Esophagus muscularis mucosa (tissue), 4 donors: ENCODE data around the gene THSD4. TPM values are rescaled to one million over a fixed set of nuclear protein-coding genes. Genes with fewer than 3 reads are reported as not detected.

Source experiments
- DNase-seq: peaks from one replicate; pipeline ENCODE4 v3.0.0-alpha.2; 2017; ENCODE audit errors: extremely low spot score
- H3K27ac ChIP-seq, 4 donors: fragments of 200-600 bp; sonication (generic); replicated peaks in 1 of 4; 1 replicate in 3 of 4; 2 replicates in 1 of 4; pipeline ENCODE4 v1.5.1; 2016 to 2019; ENCODE audit warnings: mild to moderate bottlenecking in 1 of 4
- H3K27me3 ChIP-seq, 4 donors: fragments of 200-600 bp; sonication (generic); one replicate each; pipeline versions ENCODE4 v1.5.1 to v1.6.0; 2016 to 2019
- H3K36me3 ChIP-seq, 4 donors: fragments of 200-600 bp; sonication (generic); one replicate each; pipeline ENCODE4 v1.5.1; 2016 to 2019
- H3K4me1 ChIP-seq, 4 donors: fragments of 200-600 bp; sonication (generic); one replicate each; pipeline ENCODE4 v1.5.1; 2016 to 2019
- H3K4me3 ChIP-seq, 4 donors: fragments of 200-600 bp; sonication (generic); 1 replicate in 2 of 4; 2 replicates in 2 of 4; pipeline ENCODE4 v1.5.1; 2016 to 2019; ENCODE audit warnings: mild to moderate bottlenecking in 4 of 4, moderate library complexity in 1 of 4
- H3K9me3 ChIP-seq, 4 donors: fragments of 200-600 bp; sonication (generic); 1 replicate in 3 of 4; 2 replicates in 1 of 4; pipeline ENCODE4 v1.5.1; 2016 to 2019
- EP300 ChIP-seq: sonication (generic); formaldehyde crosslinking; IDR thresholded peaks from one replicate; pipeline ENCODE4 v1.6.1; 2017; ENCODE audit warnings: antibody characterized with exemption
- POLR2A ChIP-seq: fragments of 450-650 bp; IDR thresholded peaks from one replicate; pipeline ENCODE4 v1.6.1; 2017; ENCODE audit warnings: antibody characterized with exemption, moderate library complexity, mild to moderate bottlenecking, low read depth
- POLR2AphosphoS5 ChIP-seq, 2 donors: sonication (generic); formaldehyde crosslinking; IDR thresholded peaks; one replicate each; pipeline ENCODE4 v1.6.1; 2017; ENCODE audit warnings: antibody characterized with exemption in 2 of 2
- WGBS: methylation state at CpG from one replicate; pipeline ENCODE4 v1.1.5; 2018; 5-methylcytosine and 5-hydroxymethylcytosine counted together
- intact Hi-C: fragments of 100-400 bp; cut with DNase I; formaldehyde crosslinking; loops from one replicate; pipeline ENCODE4 v1.15.1; 2023
- total RNA-seq, 4 donors: library from RNA; depleted of rRNA; stranded (reverse); fragments of >200 nt; gene quantifications; one replicate each; pipeline versions ENCODE4 v1.1.0 to v1.2.1, GENCODE V29; 2016
- TF ChIP-seq, protein P1 (sequence below), 3 experiments: fragments of 200-600 bp in 2 of 3; fragments of 450-650 bp in 1 of 3; sonication (generic) in 2 of 3; IDR thresholded peaks; one replicate each; pipeline ENCODE4 v1.5.1; 2017 to 2019; ENCODE audit warnings: antibody characterized with exemption in 3 of 3, mild to moderate bottlenecking in 2 of 3, moderate library complexity in 1 of 3

The THSD4 gene
- total RNA-seq, 4 donors from 2014 or later = 3.2 to 6.6 (median 5.6) TPM

DNA sequence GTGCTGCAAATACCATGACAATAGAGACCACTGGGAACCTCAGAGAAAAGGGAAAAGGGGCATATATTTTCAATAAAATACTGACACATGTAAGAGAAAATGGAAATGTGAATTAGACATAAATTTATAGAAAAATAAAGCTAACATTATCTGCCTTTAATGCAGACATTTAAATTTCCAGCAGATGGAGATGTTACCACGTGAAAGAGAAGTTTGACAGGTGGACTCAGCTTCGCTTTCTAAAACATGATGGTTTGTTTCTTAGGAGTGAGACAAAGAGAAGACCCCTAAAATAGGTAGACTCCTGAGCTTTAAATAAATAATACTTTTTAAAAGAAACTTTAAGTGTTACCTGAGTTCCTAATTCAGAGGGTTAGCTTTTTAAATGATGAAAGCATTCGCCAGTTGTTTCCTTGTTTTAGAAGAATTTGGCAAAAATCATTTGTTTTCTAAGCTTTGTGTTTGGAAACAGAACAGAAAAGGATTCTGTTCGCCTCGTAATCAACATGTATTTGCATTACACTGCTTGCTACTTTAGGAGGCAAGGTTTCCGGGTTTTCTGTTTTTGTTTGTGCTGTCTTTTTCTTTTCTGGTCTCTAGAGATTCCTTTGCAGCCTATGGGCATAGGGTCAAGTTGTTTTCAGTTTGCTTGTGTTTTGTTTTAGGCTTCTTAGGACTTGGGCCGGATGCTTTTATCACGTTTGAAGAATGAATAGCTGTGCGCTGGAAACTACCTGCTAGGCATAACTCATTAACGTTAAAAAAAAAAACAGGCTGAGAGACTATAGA is 271.4 kb downstream of the THSD4 start:
- H3K36me3 ChIP-seq = no peaks in the 10 kb centered on the region
- H3K27me3 ChIP-seq = no peaks in the 10 kb centered on the region
- H3K27ac ChIP-seq = no peak overlapping the region
- no peaks in the 10 kb centered on the region for H3K9me3 ChIP-seq
- 57% methylated on average over 10 of the region's 10 CpGs for WGBS
- peaks cover 27 to 33% (median 32%) of the 10 kb centered on the region in 4 donors for H3K4me1 ChIP-seq
- TF ChIP-seq, protein P1, sequence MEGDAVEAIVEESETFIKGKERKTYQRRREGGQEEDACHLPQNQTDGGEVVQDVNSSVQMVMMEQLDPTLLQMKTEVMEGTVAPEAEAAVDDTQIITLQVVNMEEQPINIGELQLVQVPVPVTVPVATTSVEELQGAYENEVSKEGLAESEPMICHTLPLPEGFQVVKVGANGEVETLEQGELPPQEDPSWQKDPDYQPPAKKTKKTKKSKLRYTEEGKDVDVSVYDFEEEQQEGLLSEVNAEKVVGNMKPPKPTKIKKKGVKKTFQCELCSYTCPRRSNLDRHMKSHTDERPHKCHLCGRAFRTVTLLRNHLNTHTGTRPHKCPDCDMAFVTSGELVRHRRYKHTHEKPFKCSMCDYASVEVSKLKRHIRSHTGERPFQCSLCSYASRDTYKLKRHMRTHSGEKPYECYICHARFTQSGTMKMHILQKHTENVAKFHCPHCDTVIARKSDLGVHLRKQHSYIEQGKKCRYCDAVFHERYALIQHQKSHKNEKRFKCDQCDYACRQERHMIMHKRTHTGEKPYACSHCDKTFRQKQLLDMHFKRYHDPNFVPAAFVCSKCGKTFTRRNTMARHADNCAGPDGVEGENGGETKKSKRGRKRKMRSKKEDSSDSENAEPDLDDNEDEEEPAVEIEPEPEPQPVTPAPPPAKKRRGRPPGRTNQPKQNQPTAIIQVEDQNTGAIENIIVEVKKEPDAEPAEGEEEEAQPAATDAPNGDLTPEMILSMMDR (IDR thresholded peaks at IDR 0.05) = peak; percentile 47 to 66 (median 58)
- TF ChIP-seq EP300 = no peak
- no peak for TF ChIP-seq POLR2AphosphoS5 (IDR thresholded peaks at IDR 0.05)
- DNase-seq = no peak
- H3K4me3 ChIP-seq = no peak overlapping the region
- intact Hi-C loops = loop anchor here (2.0 to 10.0 kb wide), 2 partner anchors 54 to 272 kb away; partner anchors contain the start of gene THSD4

DNA sequence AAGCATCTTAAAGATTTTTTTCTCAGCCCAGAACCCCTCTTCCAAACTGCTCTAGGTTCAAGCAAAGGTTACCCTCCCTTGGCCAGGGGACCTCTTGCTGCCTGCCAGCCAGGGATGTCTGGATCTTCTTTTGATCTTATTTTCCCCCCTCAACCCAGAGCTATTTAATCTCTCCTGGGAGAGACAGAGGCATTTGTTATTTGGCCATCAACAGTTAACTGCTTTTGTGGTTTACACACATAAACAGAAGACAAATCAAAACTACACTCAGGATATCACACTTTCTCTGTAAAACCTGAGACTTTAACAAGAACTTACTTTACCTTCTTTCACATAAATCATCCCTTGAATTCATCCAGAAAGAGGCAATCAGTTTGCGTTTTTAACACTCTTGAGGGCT is 272.5 kb downstream of the THSD4 start:
- no peaks in the 10 kb centered on the region for H3K36me3 ChIP-seq
- H3K4me1 ChIP-seq = peaks cover 31 to 33% (median 33%) of the 10 kb centered on the region in 4 donors
- TF ChIP-seq, protein P1 (IDR thresholded peaks at IDR 0.05) = no peak
- TF ChIP-seq EP300 (no peak), POLR2AphosphoS5 (IDR thresholded peaks at IDR 0.05) (no peak), POLR2A (no peak)
- no peak overlapping the region for H3K27ac ChIP-seq
- 92% methylated on average over 1 of the region's 1 CpG for WGBS
- H3K4me3 ChIP-seq = no peak overlapping the region
- no peaks in the 10 kb centered on the region for H3K27me3 ChIP-seq
- no peak for DNase-seq
- intact Hi-C loops = loop anchor here (2.0 to 10.0 kb wide), 2 partner anchors 53 to 273 kb away; partner anchors contain the start of gene THSD4
- no peaks in the 10 kb centered on the region for H3K9me3 ChIP-seq

GRCh38 chr15:71390096-71390495 is 274.8 kb downstream of the THSD4 start:
- Histone ChIP-seq H3K4me1 (peaks cover 24 to 28% (median 27%) of the 10 kb centered on the region in 4 donors), H3K36me3 (no peaks in the 10 kb centered on the region), H3K27me3 (no peaks in the 10 kb centered on the region), H3K4me3 (no peak overlapping the region), H3K9me3 (no peaks in the 10 kb centered on the region), H3K27ac (no peak overlapping the region)
- TF ChIP-seq POLR2A (no peak), EP300 (no peak)
- intact Hi-C loops = no loop called here
- 71% methylated on average over 2 of the region's 2 CpGs for WGBS
- DNase-seq = no peak

DNA sequence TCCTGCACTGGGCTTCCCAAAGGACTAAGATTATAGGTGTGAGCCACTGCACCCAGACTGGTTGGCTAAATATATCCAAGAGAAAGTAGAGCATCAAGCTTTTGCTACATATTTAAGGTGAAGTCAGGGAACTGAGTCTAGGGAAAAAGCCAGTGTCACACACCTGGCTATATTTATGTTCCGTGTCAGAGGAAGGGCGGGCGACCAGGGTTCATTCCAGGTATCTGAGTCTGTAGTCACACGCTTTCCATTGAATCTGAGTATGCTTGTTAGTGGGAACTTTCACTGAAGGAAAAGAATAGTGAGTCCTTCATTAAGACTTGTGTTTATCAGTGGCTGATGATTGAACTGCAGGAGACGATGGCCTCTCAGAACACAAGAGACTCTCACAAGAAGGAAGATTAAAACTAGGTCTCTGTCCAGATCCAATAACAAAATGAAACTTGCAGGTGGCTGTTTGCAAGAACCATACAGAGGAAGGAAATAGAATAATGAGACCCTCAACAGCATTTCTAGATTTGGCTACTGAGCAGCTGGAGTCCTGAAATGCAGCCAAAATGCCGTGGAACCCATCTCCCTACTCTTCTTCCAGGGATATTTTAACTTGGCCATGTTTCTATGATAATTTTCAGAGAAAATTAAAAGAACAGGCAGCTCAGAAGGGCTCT is 276.3 kb downstream of the THSD4 start:
- intact Hi-C loops = no loop called here
- Histone ChIP-seq H3K27ac (no peak overlapping the region), H3K27me3 (no peaks in the 10 kb centered on the region), H3K4me1 (peaks cover 11 to 14% (median 13%) of the 10 kb centered on the region in 4 donors), H3K9me3 (no peaks in the 10 kb centered on the region), H3K4me3 (no peak overlapping the region), H3K36me3 (no peaks in the 10 kb centered on the region)
- TF ChIP-seq EP300 = no peak
- no peak for TF ChIP-seq POLR2A
- TF ChIP-seq, protein P1 (IDR thresholded peaks at IDR 0.05) = no peak
- 81% methylated on average over 6 of the region's 6 CpGs for WGBS
- no peak for DNase-seq

GRCh38 chr15:71392861-71393283 is 277.6 kb downstream of the THSD4 start:
- Histone ChIP-seq H3K4me3 (no peak overlapping the region), H3K27ac (no peak overlapping the region), H3K4me1 (peaks cover under 1 to 7% (median 4%) of the 10 kb centered on the region in 4 donors), H3K9me3 (no peaks in the 10 kb centered on the region), H3K36me3 (no peaks in the 10 kb centered on the region), H3K27me3 (no peaks in the 10 kb centered on the region)
- 80% methylated on average over 11 of the region's 11 CpGs for WGBS
- TF ChIP-seq POLR2A = no peak
- no peak for TF ChIP-seq EP300
- TF ChIP-seq, protein P1 (IDR thresholded peaks at IDR 0.05) = no peak
- no peak for TF ChIP-seq POLR2AphosphoS5 (IDR thresholded peaks at IDR 0.05)
- DNase-seq = no peak
- intact Hi-C loops = no loop called here
